NT2/D1 (cell line): ENCODE measurements around the gene ADAMTS16.

ENCODE experiments used
- SUZ12 ChIP-seq: IDR thresholded peaks from 2 replicates; pipeline ENCODE4 v1.6.1; 2011; ENCODE audit not compliant: insufficient read length, insufficient read depth; ENCODE audit errors: extremely low read depth
- ZNF274 ChIP-seq: IDR thresholded peaks from 2 replicates; pipeline ENCODE4 v1.6.1; 2011; ENCODE audit warnings: mild to moderate bottlenecking, low read depth, low read length

- TF ChIP-seq ZNF274 (no peak), SUZ12 (no peak)
These were observed 155.2 kb downstream of the ADAMTS16 start for GRCh38 chr5:5295351-5295750.
